Gastroesophageal sphincter (tissue), 4 donors: Measurements from ENCODE around the gene THSD7A. TPM values are rescaled to one million over a fixed set of nuclear protein-coding genes. Genes with fewer than 3 reads are reported as not detected.

Experiments
- ATAC-seq: fragments of 150-250 bp; one replicate; pipeline ENCODE4 v1.9.1; 2016; ENCODE audit warnings: mild to moderate bottlenecking, moderate library complexity
- H3K27ac ChIP-seq, 4 donors: fragments of 200-600 bp; sonication (generic) in 3 of 4; 1 replicate in 3 of 4; 2 replicates in 1 of 4; pipeline ENCODE4 v1.5.1; 2016 to 2019
- H3K27me3 ChIP-seq: fragments of 200-600 bp; sonication (generic); one replicate; pipeline ENCODE4 v1.5.1; 2019
- H3K36me3 ChIP-seq, 2 donors: fragments of 200-600 bp; sonication (generic); one replicate each; pipeline ENCODE4 v1.5.1; 2019; ENCODE audit warnings: control low read depth in 1 of 2
- H3K4me1 ChIP-seq, 3 donors: fragments of 200-600 bp; sonication (generic); 1 replicate in 2 of 3; 2 replicates in 1 of 3; pipeline ENCODE4 v1.5.1; 2016 to 2019; ENCODE audit warnings: control low read depth in 2 of 3
- H3K4me3 ChIP-seq, 2 donors: fragments of 200-600 bp; sonication (generic); one replicate each; pipeline ENCODE4 v1.5.1; 2019; ENCODE audit warnings: mild to moderate bottlenecking in 1 of 2, moderate library complexity in 1 of 2
- H3K9me3 ChIP-seq, 3 donors: fragments of 200-600 bp; sonication (generic); one replicate each; pipeline ENCODE4 v1.5.1; 2017 to 2019; ENCODE audit warnings: control low read depth in 2 of 3
- CTCF ChIP-seq, 4 experiments: fragments of 200-600 bp in 2 of 4; fragments of 450-650 bp in 2 of 4; sonication (generic) in 1 of 4; IDR thresholded peaks; one replicate each; pipeline ENCODE4 v1.5.1; 2017 to 2019; ENCODE audit warnings: antibody characterized with exemption in 4 of 4, mild to moderate bottlenecking in 2 of 4, moderate library complexity in 2 of 4
- EP300 ChIP-seq: sonication (generic); formaldehyde crosslinking; IDR thresholded peaks from one replicate; pipeline ENCODE4 v1.6.1; 2017; ENCODE audit warnings: antibody characterized with exemption, mild to moderate bottlenecking
- POLR2A ChIP-seq, 2 donors: fragments of 450-650 bp; IDR thresholded peaks; one replicate each; pipeline ENCODE4 v1.6.1; 2017; ENCODE audit warnings: antibody characterized with exemption in 2 of 2, mild to moderate bottlenecking in 2 of 2, moderate library complexity in 1 of 2
- POLR2AphosphoS5 ChIP-seq: sonication (generic); formaldehyde crosslinking; IDR thresholded peaks from one replicate; pipeline ENCODE4 v1.6.1; 2017; ENCODE audit warnings: antibody characterized with exemption
- WGBS, 2 donors: methylation state at CpG; one replicate each; pipeline ENCODE4 v1.1.5; 2018; ENCODE audit warnings: low coverage in 1 of 2; 5-methylcytosine and 5-hydroxymethylcytosine counted together
- total RNA-seq, 4 donors: library from RNA; depleted of rRNA; stranded (reverse); fragments of >200 nt; gene quantifications; one replicate each; pipeline ENCODE4 v1.1.0, GENCODE V29; 2016

Gene THSD7A
- total RNA-seq, 4 donors from 2014 or later = 2.9 to 6.2 (median 3.9) TPM

GRCh38 chr7:11374629-11375028 is 457.4 kb downstream of the THSD7A start:
- TF ChIP-seq POLR2A (IDR thresholded peaks at IDR 0.05) (no peak), POLR2AphosphoS5 (no peak), CTCF (IDR thresholded peaks at IDR 0.05) (no peak), EP300 (no peak)
- Histone ChIP-seq H3K27ac (no peak overlapping the region), H3K4me1 (no peaks in the 10 kb centered on the region), H3K27me3 (no peaks in the 10 kb centered on the region), H3K9me3 (no peaks in the 10 kb centered on the region), H3K36me3 (no peaks in the 10 kb centered on the region), H3K4me3 (no peak overlapping the region)
- 97 to 98% methylated on average over 3 of the region's 3 CpGs for WGBS, 2 donors
- ATAC-seq = no peak

GRCh38 chr7:11373546-11374142 is 458.4 kb downstream of the THSD7A start:
- no peak for ATAC-seq
- no peak overlapping the region for H3K4me3 ChIP-seq
- TF ChIP-seq POLR2AphosphoS5 (no peak), CTCF (IDR thresholded peaks at IDR 0.05) (peak in 2 of 4 experiments; percentile 9 to 40)
- H3K9me3 ChIP-seq = no peaks in the 10 kb centered on the region
- no peak overlapping the region for H3K27ac ChIP-seq
- no peaks in the 10 kb centered on the region for H3K36me3 ChIP-seq
- H3K4me1 ChIP-seq = no peaks in the 10 kb centered on the region
- no peaks in the 10 kb centered on the region for H3K27me3 ChIP-seq
- 75 to 78% methylated on average over 2 of the region's 2 CpGs for WGBS, 2 donors

- no peak for ATAC-seq
- H3K4me3 ChIP-seq = no peak overlapping the region
- no peaks in the 10 kb centered on the region for H3K27me3 ChIP-seq
- no peaks in the 10 kb centered on the region for H3K4me1 ChIP-seq
- H3K36me3 ChIP-seq = no peaks in the 10 kb centered on the region
- TF ChIP-seq POLR2A (IDR thresholded peaks at IDR 0.05) = no peak
- TF ChIP-seq EP300 = no peak
- H3K9me3 ChIP-seq = no peaks in the 10 kb centered on the region
- 92 to 100% methylated on average over 1 of the region's 1 CpG for WGBS, 2 donors
- H3K27ac ChIP-seq = no peak overlapping the region
Measured at GRCh38 chr7:11369696-11370095, 462.3 kb downstream of the THSD7A start.

GRCh38 chr7:11366118-11366517 is 465.9 kb downstream of the THSD7A start:
- no peaks in the 10 kb centered on the region for H3K36me3 ChIP-seq
- 90 to 92% methylated on average over 3 to 4 of the region's 4 CpGs for WGBS, 2 donors
- H3K27ac ChIP-seq = no peak overlapping the region
- no peaks in the 10 kb centered on the region for H3K9me3 ChIP-seq
- no peaks in the 10 kb centered on the region for H3K27me3 ChIP-seq
- no peak overlapping the region for H3K4me3 ChIP-seq
- ATAC-seq = no peak
- no peaks in the 10 kb centered on the region for H3K4me1 ChIP-seq
- no peak for TF ChIP-seq POLR2AphosphoS5
- TF ChIP-seq POLR2A (IDR thresholded peaks at IDR 0.05) = no peak
- no peak for TF ChIP-seq CTCF (IDR thresholded peaks at IDR 0.05)
- TF ChIP-seq EP300 = no peak

- no peak for TF ChIP-seq POLR2A (IDR thresholded peaks at IDR 0.05)
- no peak for ATAC-seq
- Histone ChIP-seq H3K9me3 (no peaks in the 10 kb centered on the region), H3K36me3 (no peaks in the 10 kb centered on the region), H3K27me3 (no peaks in the 10 kb centered on the region), H3K27ac (no peak overlapping the region), H3K4me3 (no peak overlapping the region), H3K4me1 (no peaks in the 10 kb centered on the region)
- WGBS, 2 donors = 100% methylated on average over 1 of the region's 1 CpG; no CpG with 5 or more reads in 1 of the 2 donors
Measured at GRCh38 chr7:11358637-11359036, 473.4 kb downstream of the THSD7A start.

GRCh38 chr7:11355399-11356005 is 476.5 kb downstream of the THSD7A start:
- Histone ChIP-seq H3K4me1 (no peaks in the 10 kb centered on the region), H3K4me3 (no peak overlapping the region), H3K9me3 (peaks cover 0 to 5% (median 0%) of the 10 kb centered on the region in 3 donors), H3K36me3 (no peaks in the 10 kb centered on the region), H3K27me3 (peaks cover 4% of the 10 kb centered on the region), H3K27ac (no peak overlapping the region)
- TF ChIP-seq CTCF (IDR thresholded peaks at IDR 0.05) (no peak), POLR2AphosphoS5 (no peak), EP300 (no peak), POLR2A (IDR thresholded peaks at IDR 0.05) (no peak)
- 46 to 57% methylated on average over 5 of the region's 5 CpGs for WGBS, 2 donors
- no peak for ATAC-seq
